GM12891 (cell line): ENCODE results near the gene CYB5A.

Experiments
- PAX5 ChIP-seq: IDR thresholded peaks from 2 replicates; pipeline ENCODE4 v1.6.1; 2011; ENCODE audit warnings: low read length, moderate library complexity, mild to moderate bottlenecking; ENCODE audit not compliant: insufficient read depth, severe bottlenecking
- POLR2A ChIP-seq: IDR thresholded peaks from 2 replicates; pipeline ENCODE4 v1.6.1; 2011; ENCODE audit warnings: low read depth, low read length, control low read depth
- POLR2AphosphoS5 ChIP-seq: IDR thresholded peaks from 2 replicates; pipeline ENCODE4 v1.6.1; 2011; ENCODE audit warnings: low read depth, low read length, control low read depth
- POU2F2 ChIP-seq: IDR thresholded peaks from 2 replicates; pipeline ENCODE4 v1.6.1; 2011; ENCODE audit warnings: low read depth, mild to moderate bottlenecking, control low read depth, low read length, moderate library complexity
- SPI1 ChIP-seq: IDR thresholded peaks from 2 replicates; pipeline ENCODE4 v1.6.1; 2011; ENCODE audit warnings: low read depth, low read length, control low read depth

- TF ChIP-seq POLR2AphosphoS5 (no peak), POLR2A (no peak), POU2F2 (no peak), SPI1 (no peak), PAX5 (no peak)
These were observed 34.5 kb upstream of the CYB5A start for GRCh38 chr18:74326231-74326630.
